HUES64 (cell line): ENCODE data around the gene KLRF2. TPM values are rescaled to one million over a fixed set of nuclear protein-coding genes. Genes with fewer than 3 reads are reported as not detected.

Source experiments
- H3K27ac ChIP-seq: 2 replicates; pipeline ENCODE4 v1.7.0; 2013; ENCODE audit warnings: low read depth, low read length, inconsistent platforms
- H3K27me3 ChIP-seq: 2 replicates; pipeline ENCODE4 v1.6.1; 2013; ENCODE audit warnings: mild to moderate bottlenecking, low read length; ENCODE audit not compliant: insufficient read depth
- H3K36me3 ChIP-seq: 2 replicates; pipeline ENCODE4 v1.6.1; 2013; ENCODE audit warnings: mild to moderate bottlenecking, low read length; ENCODE audit not compliant: insufficient read depth
- H3K4me1 ChIP-seq: 2 replicates; pipeline ENCODE4 v1.6.1; 2013; ENCODE audit warnings: mild to moderate bottlenecking, low read length, moderate library complexity; ENCODE audit not compliant: insufficient read depth
- H3K4me3 ChIP-seq: 2 replicates; pipeline ENCODE4 v1.5.1; 2013; ENCODE audit warnings: mild to moderate bottlenecking, low read length, moderate library complexity
- H3K9ac ChIP-seq: 2 replicates; pipeline ENCODE4 v1.6.1; 2013; ENCODE audit warnings: mild to moderate bottlenecking, low read depth, low read length
- H3K9me3 ChIP-seq: 2 replicates; pipeline ENCODE4 v1.6.1; 2013; ENCODE audit warnings: low read depth, low read length; ENCODE audit not compliant: insufficient read depth
- WGBS: fragments of 150-250, 120-280 bp; methylation state at CpG from one replicate; pipeline ENCODE4 v1.1.7; 2013; ENCODE audit warnings: missing lambda C conversion rate; 5-methylcytosine and 5-hydroxymethylcytosine counted together
- polyA plus RNA-seq, 2 experiments: library from polyadenylated mRNA; stranded (reverse); fragments of 50-300 nt; gene quantifications; one replicate each; pipeline ENCODE4 v1.2.3, GENCODE V29; 2013

KLRF2 gene, protein sequence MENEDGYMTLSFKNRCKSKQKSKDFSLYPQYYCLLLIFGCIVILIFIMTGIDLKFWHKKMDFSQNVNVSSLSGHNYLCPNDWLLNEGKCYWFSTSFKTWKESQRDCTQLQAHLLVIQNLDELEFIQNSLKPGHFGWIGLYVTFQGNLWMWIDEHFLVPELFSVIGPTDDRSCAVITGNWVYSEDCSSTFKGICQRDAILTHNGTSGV
- not detected for polyA plus RNA-seq (2013, experiment 1 of 2)
- polyA plus RNA-seq (2013, experiment 2 of 2) = not detected

DNA sequence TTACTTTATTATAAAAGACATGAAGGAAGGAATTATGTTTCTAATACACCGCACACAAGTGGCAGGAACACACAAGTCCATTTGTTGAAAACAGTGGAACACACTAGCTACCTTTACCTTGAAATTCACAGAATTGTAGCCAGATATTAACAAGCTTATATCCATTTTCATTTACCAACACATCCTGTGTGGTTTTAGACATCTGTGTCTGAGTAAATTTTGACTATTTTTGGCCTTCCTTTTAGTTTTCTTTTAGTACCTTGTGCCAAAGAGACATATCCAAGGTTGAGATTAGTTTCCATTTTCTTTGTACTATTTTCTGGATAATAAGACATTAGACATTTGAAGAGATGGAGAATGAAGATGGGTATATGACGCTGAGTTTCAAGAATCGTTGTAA lies at the start of gene KLRF2:
Gene KLRF2 (plus strand): TSS at position 244 of the 400 bp plus-strand sequence. CDS start 107 bp downstream, at position 351.
- H3K9ac ChIP-seq = no peak within 1 kb of the TSS
- H3K4me1 ChIP-seq = peaks cover 9% of the 10 kb centered on the region; the same call in 1 of the 2 replicates
- no peaks in the 10 kb centered on the region for H3K9me3 ChIP-seq
- H3K4me3 ChIP-seq = no peak within 1 kb of the TSS
- 86% methylated on average over 3 of the region's 3 CpGs for WGBS
- H3K27ac ChIP-seq = no peak within 1 kb of the TSS
- H3K27me3 ChIP-seq = no peaks in the 10 kb centered on the region
- no peaks in the 10 kb centered on the region for H3K36me3 ChIP-seq

DNA sequence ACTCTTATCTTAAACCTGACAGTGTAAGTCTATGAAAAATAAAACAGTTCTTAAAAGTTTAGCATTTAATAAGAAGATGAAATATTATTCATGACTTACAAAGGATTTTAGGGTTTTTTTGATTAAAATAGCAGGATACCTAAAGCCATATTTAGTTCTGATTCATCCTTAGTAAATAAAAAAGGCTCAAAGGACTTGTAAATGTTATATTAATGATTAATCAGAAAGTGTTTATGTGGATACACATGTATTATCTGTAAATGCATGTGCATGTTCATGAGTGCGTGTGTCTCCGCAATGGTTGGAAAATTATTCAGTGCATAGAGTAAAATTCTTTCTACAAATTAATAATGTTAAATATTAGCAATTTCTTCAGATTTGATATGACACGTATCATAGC lies 49.6 kb upstream of the KLRF2 start:
- Histone ChIP-seq H3K27ac (no peak overlapping the region), H3K4me3 (no peak overlapping the region), H3K9ac (no peak overlapping the region), H3K27me3 (no peaks in the 10 kb centered on the region), H3K36me3 (no peaks in the 10 kb centered on the region), H3K9me3 (no peaks in the 10 kb centered on the region), H3K4me1 (no peaks in the 10 kb centered on the region; the same call in 1 of the 2 replicates)
- WGBS = no CpG with 5 or more reads among the region's 3 CpGs

DNA sequence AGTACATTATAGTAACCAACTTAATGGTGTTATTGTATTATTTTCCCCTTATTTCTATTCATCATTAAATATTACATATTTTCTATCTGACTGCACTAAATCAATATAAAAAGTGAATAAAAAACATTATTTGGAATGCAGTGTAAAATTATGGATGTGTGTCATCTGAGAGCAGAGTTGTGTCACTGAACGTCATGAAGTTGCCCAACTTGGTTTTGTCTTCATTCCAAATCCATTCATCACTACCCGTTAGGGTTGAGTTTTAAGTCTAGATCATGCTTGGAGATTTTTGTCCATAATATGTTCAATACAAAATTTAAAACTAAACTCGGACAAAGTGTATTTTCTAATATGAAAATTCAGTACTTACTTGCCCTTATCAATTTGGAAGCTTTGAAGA lies 37.9 kb upstream of the KLRF2 start:
- H3K27ac ChIP-seq = no peak overlapping the region
- no peaks in the 10 kb centered on the region for H3K27me3 ChIP-seq
- no peak overlapping the region for H3K4me3 ChIP-seq
- H3K36me3 ChIP-seq = no peaks in the 10 kb centered on the region
- no peak overlapping the region for H3K9ac ChIP-seq
- H3K4me1 ChIP-seq = no peaks in the 10 kb centered on the region
- 89% methylated on average over 1 of the region's 3 CpGs for WGBS
- no peaks in the 10 kb centered on the region for H3K9me3 ChIP-seq

DNA sequence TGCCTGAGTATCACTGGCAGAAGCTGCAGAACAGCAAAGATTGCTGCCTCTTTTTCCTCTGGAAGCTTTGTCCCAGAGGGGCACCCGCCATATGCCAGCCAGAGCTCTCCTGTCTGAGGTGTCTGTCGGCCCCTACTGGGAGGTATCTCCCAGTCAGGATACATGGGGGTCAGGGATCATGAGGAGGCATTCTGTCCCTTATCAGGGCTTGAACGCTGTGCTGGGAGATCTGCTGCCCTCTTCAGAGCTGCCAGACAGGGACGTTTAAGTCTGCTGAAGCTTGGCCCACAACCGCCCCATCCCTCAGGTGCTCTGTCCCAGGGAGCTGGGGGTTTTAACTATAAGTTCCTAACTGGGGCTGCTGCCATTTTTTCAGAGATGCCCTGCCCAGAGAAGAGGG lies 32.4 kb upstream of the KLRF2 start:
- Histone ChIP-seq H3K27me3 (no peaks in the 10 kb centered on the region), H3K4me3 (no peak overlapping the region), H3K36me3 (no peaks in the 10 kb centered on the region), H3K27ac (no peak overlapping the region), H3K4me1 (peaks cover 5% of the 10 kb centered on the region), H3K9me3 (no peaks in the 10 kb centered on the region), H3K9ac (no peak overlapping the region)
- 89% methylated on average over 5 of the region's 5 CpGs for WGBS

DNA sequence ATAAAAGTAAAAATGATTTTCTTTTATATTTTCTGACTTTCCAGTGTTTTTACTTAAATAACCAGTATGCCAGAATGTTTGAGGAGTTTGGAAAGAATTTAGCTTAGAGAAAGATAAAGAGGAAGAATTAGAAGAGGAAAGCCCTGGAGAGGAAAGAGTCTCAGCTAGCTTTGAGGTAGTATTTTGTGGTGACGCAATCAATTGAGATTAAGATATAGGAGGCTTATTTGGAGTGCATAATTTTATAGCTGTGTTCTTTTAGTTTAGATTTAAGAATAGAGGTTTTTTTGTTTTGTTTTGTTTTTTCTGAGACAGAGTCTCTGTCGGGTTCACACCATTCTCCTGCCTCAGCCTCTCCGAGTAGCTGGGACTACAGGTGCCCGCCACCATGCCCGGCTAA lies 30.2 kb upstream of the KLRF2 start:
- peaks cover 11% of the 10 kb centered on the region for H3K4me1 ChIP-seq
- no peak overlapping the region for H3K9ac ChIP-seq
- H3K27ac ChIP-seq = no peak overlapping the region
- no peaks in the 10 kb centered on the region for H3K27me3 ChIP-seq
- H3K4me3 ChIP-seq = no peak overlapping the region
- WGBS = 92% methylated on average over 5 of the region's 5 CpGs
- no peaks in the 10 kb centered on the region for H3K36me3 ChIP-seq
- no peaks in the 10 kb centered on the region for H3K9me3 ChIP-seq

DNA sequence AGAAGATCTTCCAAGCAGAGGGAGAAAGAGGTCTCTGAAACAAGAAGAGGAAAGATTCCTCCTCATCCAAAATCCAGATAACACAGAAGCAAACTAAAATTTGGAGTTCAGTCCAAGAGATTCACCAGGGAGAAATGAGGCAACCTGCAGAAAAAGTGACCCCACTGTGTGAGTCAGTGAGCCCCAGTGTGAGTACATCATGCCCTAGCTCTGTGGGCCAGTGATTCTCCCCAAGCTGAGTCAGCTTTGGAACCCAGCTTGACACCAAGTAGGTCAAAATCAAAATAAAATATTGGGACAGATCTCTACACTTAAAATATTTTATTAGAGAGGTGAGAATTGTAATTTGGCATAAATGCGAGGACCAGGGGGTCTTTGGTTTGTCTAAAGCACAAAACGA lies 29.4 kb upstream of the KLRF2 start:
- H3K9ac ChIP-seq = no peak overlapping the region
- no peak overlapping the region for H3K4me3 ChIP-seq
- H3K27ac ChIP-seq = no peak overlapping the region
- 100% methylated on average over 2 of the region's 2 CpGs for WGBS
- H3K4me1 ChIP-seq = peaks cover 20% of the 10 kb centered on the region
- H3K9me3 ChIP-seq = no peaks in the 10 kb centered on the region
- H3K36me3 ChIP-seq = no peaks in the 10 kb centered on the region
- H3K27me3 ChIP-seq = no peaks in the 10 kb centered on the region

DNA sequence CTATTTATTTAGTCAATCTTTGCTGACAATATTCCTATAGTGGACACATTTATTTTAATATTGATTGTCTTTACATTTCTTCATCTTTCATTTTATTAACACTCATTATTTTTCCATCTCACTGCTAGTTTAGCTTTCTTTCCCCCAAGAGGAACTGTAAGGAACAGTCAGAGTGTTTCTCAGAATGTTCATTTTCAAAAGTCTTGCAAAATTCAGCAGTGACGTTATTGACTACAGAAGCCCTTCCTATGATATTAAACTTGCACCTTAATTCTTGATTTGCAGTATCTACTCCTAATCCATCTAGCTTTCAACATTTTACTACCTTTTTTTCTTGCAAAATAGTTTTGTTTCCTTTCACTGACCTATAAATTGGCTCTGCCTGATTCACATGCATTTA lies 25.1 kb upstream of the KLRF2 start:
- no peak overlapping the region for H3K27ac ChIP-seq
- no peak overlapping the region for H3K9ac ChIP-seq
- H3K4me1 ChIP-seq = peaks cover 20% of the 10 kb centered on the region
- H3K9me3 ChIP-seq = no peaks in the 10 kb centered on the region
- no peaks in the 10 kb centered on the region for H3K36me3 ChIP-seq
- 88% methylated on average over 1 of the region's 1 CpG for WGBS
- H3K4me3 ChIP-seq = no peak overlapping the region
- no peaks in the 10 kb centered on the region for H3K27me3 ChIP-seq

DNA sequence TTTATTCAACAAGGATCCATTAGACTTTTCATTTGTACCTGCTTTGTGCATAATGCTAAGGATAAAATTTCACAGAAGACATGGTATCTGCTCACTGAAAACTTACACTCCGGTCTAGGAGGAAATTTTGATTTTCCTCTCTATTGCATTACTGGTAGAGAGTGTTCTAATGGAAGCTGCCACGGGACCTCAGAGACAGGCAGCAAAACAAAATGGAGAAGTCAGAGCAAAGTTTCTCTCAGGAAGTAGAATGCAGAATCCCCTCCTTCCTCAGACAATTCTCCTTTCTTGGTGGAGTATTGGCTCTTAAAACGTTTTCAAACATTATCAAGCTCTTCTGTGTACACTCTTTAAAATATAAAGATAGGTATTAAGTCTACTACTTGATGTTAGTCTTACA lies 24.4 kb upstream of the KLRF2 start:
- Histone ChIP-seq H3K27ac (no peak overlapping the region), H3K4me1 (peaks cover 20% of the 10 kb centered on the region), H3K27me3 (no peaks in the 10 kb centered on the region), H3K4me3 (no peak overlapping the region), H3K9ac (no peak overlapping the region), H3K9me3 (no peaks in the 10 kb centered on the region), H3K36me3 (no peaks in the 10 kb centered on the region)
- 88% methylated on average over 2 of the region's 3 CpGs for WGBS

DNA sequence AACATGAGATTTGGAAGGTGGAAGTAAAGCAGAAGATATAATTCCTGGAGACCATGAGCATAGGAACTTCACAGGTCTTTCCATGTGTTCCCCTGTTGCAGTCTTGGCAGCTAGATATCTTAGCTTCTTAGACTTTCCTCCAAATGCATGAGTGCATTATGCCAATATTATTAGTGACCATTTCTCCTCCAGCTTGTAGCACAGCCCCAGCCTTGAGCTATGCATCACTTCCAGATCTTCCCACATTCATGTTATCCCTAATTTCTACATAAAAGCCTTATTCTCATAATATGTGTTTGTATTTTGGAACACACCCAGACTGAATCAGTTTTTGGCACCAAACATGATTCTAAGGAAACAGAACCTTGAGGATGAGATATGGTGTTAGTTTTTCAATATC lies 23.2 kb upstream of the KLRF2 start:
- peaks cover 15% of the 10 kb centered on the region; the same call in 1 of the 2 replicates for H3K4me1 ChIP-seq

DNA sequence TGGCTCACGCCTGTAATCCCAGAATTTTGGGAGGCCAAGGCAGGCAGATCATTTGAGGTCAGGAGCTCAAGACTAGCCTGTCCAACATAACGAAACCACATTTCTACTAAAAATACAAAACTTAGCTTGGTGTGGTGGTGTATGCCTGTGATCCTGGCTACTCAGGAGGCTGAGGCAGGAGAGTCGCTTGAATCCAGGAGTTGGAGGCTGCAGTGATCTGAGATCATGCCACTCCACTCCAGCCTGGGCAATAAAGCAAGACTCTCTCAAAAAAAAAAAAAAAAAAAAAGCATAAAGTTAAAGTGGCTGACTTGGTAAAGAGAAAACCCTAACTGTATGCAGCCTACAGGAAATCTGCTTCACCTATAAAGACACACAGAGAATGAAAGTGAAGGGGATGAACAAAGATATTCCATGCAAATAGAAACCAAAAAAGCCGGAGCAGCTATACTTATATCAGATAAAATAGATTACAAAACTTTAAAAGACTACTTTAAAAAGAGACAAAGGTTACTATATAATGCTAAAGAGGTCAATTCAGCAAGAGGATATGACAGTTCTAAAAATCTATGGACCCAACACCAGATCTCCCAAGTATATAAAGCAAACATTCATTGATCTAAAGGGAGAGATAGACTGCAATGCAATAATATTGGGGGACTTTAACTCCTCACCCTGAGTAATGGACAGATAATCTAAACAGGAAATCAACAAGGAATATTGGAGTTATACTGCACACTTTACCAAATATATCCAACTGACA lies 16.2 kb upstream of the KLRF2 start:
- Histone ChIP-seq H3K9ac (no peak overlapping the region), H3K36me3 (no peaks in the 10 kb centered on the region), H3K4me3 (no peak overlapping the region), H3K27me3 (no peaks in the 10 kb centered on the region), H3K9me3 (no peaks in the 10 kb centered on the region), H3K4me1 (peaks cover 18% of the 10 kb centered on the region), H3K27ac (no peak overlapping the region)
- WGBS = 98% methylated on average over 3 of the region's 4 CpGs

More for the DNA sequence above, 23.2 kb upstream of the KLRF2 start:
- Histone ChIP-seq H3K4me3 (no peak overlapping the region), H3K9ac (no peak overlapping the region), H3K27ac (no peak overlapping the region), H3K27me3 (no peaks in the 10 kb centered on the region), H3K9me3 (no peaks in the 10 kb centered on the region), H3K36me3 (no peaks in the 10 kb centered on the region)

DNA sequence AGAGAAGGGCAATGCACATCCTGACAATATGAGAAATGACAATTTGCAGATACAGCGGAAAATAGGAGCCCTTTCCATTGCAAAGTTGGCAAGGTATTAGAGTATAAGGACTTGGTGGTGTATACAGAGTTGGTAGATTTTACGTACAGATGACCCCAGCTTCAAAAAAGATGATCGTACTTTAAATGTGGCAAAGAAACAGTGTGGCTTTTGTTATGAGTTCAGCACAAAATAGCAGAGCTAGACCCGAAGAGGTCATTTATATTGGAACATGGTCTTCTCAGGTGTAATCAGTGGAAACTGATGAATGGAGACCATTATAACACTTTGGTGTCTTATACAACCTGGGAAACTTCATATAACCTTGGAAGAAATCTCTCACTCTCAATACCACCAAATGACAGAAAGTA lies 14.4 kb upstream of the KLRF2 start:
- no peak overlapping the region for H3K27ac ChIP-seq
- H3K4me3 ChIP-seq = no peak overlapping the region
- no peaks in the 10 kb centered on the region for H3K27me3 ChIP-seq
- H3K36me3 ChIP-seq = no peaks in the 10 kb centered on the region
- H3K9me3 ChIP-seq = no peaks in the 10 kb centered on the region
- H3K4me1 ChIP-seq = peaks cover 20% of the 10 kb centered on the region
- H3K9ac ChIP-seq = no peak overlapping the region
- 96% methylated on average over 4 of the region's 4 CpGs for whole genome bisulfite sequencing
